HCT116 (cell line): ENCODE results near the gene CDKAL1. TPM values are rescaled to one million over a fixed set of nuclear protein-coding genes. Genes with fewer than 3 reads are reported as not detected.
A peak's percentile ranks its signal among the peaks of the same experiment; 100 is the strongest.

Experiments
- ATAC-seq: fragments of 200-7000 bp; cut with Tn5 transposase; 2 replicates; pipeline ENCODE4 v1.9.1; 2020; ENCODE audit warnings: mild to moderate bottlenecking, moderate library complexity
- BruUV-seq: library from RNA; stranded (reverse); fragments of 400-500 nt; replicated peaks from 2 replicates; lab custom pipeline; 2021; lab: Mats Ljungman, UMichigan
- CTCF ChIA-PET: fragments of 300-600 bp; sonication (Branson Sonifier 250); formaldehyde crosslinking; loops from one replicate; lab custom pipeline; 2021; ENCODE audit warnings: antibody characterized with exemption; lab: Charles Lee
- POLR2A ChIA-PET: fragments of 300-600, 350-600 bp; sonication (Branson Sonifier 250); formaldehyde crosslinking; loops from one replicate; lab custom pipeline; 2021; ENCODE audit warnings: antibody characterized with exemption; lab: Charles Lee
- RAD21 ChIA-PET, 2 experiments: fragments of 300-600 bp; sonication (Branson Sonifier 250); formaldehyde crosslinking; loops; one replicate each; lab custom pipeline; 2023; ENCODE audit warnings: low total read pairs in 2 of 2; ENCODE audit not compliant: uncharacterized antibody in 2 of 2, unreplicated experiment in 2 of 2, low non-redundant PET in 1 of 2; lab: Charles Lee
- DNase-seq: peaks from one replicate; pipeline ENCODE4 v3.0.0-alpha.2; 2010; ENCODE audit warnings: low read depth, low spot score
- H2AFZ ChIP-seq: fragments of 200-600 bp; shearing (Covaris generic), sonication (generic); 2 replicates; pipeline ENCODE4 v1.6.1; 2017; ENCODE audit warnings: low read depth, mixed run types, mixed read lengths, antibody characterized with exemption, low read length; ENCODE audit not compliant: poor library complexity, severe bottlenecking
- H3K27ac ChIP-seq: 2 replicates; pipeline ENCODE4 v1.5.1; 2012; ENCODE audit warnings: low read depth, low read length
- H3K27me3 ChIP-seq: fragments of 200-600 bp; sonication (generic); 2 replicates; pipeline ENCODE4 v1.6.1; 2016; ENCODE audit warnings: mixed run types, low read length, mixed read lengths; ENCODE audit not compliant: insufficient read depth
- H3K36me3 ChIP-seq, 2 experiments: fragments of 200-500 bp in 1 of 2; fragments of 200-600 bp in 1 of 2; sonication (Bioruptor generic) in 1 of 2; sonication (generic) in 1 of 2; 2 replicates each; pipeline versions ENCODE4 v1.5.1 to v1.6.1; 2014 to 2016; ENCODE audit warnings: low read length in 2 of 2, inconsistent platforms in 1 of 2, mixed read lengths in 1 of 2, mixed run types in 1 of 2; ENCODE audit not compliant: insufficient read depth in 2 of 2, control insufficient read depth in 1 of 2
- H3K4me1 ChIP-seq, 2 experiments: fragments of 200-600 bp in 1 of 2; sonication (generic) in 1 of 2; 2 replicates each; pipeline versions ENCODE4 v1.5.1 to v1.6.1; 2012 to 2017; ENCODE audit warnings: low read length in 2 of 2, inconsistent platforms in 1 of 2, mild to moderate bottlenecking in 1 of 2, mixed read lengths in 1 of 2, mixed run types in 1 of 2, moderate library complexity in 1 of 2; ENCODE audit not compliant: insufficient read depth in 2 of 2, control insufficient read depth in 1 of 2
- H3K4me2 ChIP-seq: fragments of 200-600 bp; sonication (generic); 2 replicates; pipeline ENCODE4 v1.6.1; 2017; ENCODE audit warnings: mixed run types, low read length, mixed read lengths
- H3K4me3 ChIP-seq, 2 experiments: fragments of 200-600 bp in 1 of 2; sonication (generic) in 1 of 2; replicated peaks in 1 of 2; 2 replicates each; pipeline ENCODE4 v1.5.1; 2011 to 2016; ENCODE audit warnings: low read length in 2 of 2, control low read depth in 1 of 2, low read depth in 1 of 2, mild to moderate bottlenecking in 1 of 2, mixed read lengths in 1 of 2, mixed run types in 1 of 2
- H3K79me2 ChIP-seq: fragments of 200-600 bp; sonication (generic); 2 replicates; pipeline ENCODE4 v1.6.1; 2017; ENCODE audit warnings: mild to moderate bottlenecking, mixed run types, low read length, moderate library complexity, mixed read lengths; ENCODE audit not compliant: insufficient read depth
- H3K9ac ChIP-seq: fragments of 200-600 bp; sonication (generic); 2 replicates; pipeline ENCODE4 v1.6.1; 2016; ENCODE audit warnings: low read length, mixed read lengths
- H3K9me2 ChIP-seq: fragments of 200-600 bp; sonication (generic), shearing (Covaris generic); 2 replicates; pipeline ENCODE4 v1.6.1; 2017; ENCODE audit warnings: mixed run types, mild to moderate bottlenecking, moderate library complexity; ENCODE audit not compliant: insufficient read depth
- H3K9me3 ChIP-seq, 2 experiments: fragments of 200-500 bp in 1 of 2; fragments of 200-600 bp in 1 of 2; sonication (Bioruptor generic) in 1 of 2; sonication (generic) in 1 of 2; 2 replicates each; pipeline ENCODE4 v1.6.1; 2014 to 2017; ENCODE audit warnings: low read length in 2 of 2, mixed read lengths in 2 of 2, inconsistent platforms in 1 of 2, low read depth in 1 of 2, mild to moderate bottlenecking in 1 of 2, mixed run types in 1 of 2, moderate library complexity in 1 of 2; ENCODE audit not compliant: control insufficient read depth in 1 of 2, insufficient read depth in 1 of 2
- H4K20me1 ChIP-seq: fragments of 200-600 bp; sonication (generic), shearing (Covaris generic); 2 replicates; pipeline ENCODE4 v1.6.1; 2017; ENCODE audit warnings: mixed run types, mild to moderate bottlenecking, moderate library complexity; ENCODE audit not compliant: insufficient read depth
- CTCF ChIP-seq, 3 experiments: fragments of 200-600 bp in 1 of 3; sonication (generic) in 1 of 3; IDR thresholded peaks in 2 of 3; conservative IDR thresholded peaks in 1 of 3; 2 replicates each; pipeline ENCODE4 v1.5.1; 2012 to 2017; ENCODE audit warnings: low read depth in 2 of 3, low read length in 2 of 3, antibody characterized with exemption in 1 of 3, borderline replicate concordance in 1 of 3, control low read depth in 1 of 3, mild to moderate bottlenecking in 1 of 3, mixed read lengths in 1 of 3, mixed run types in 1 of 3, moderate library complexity in 1 of 3; ENCODE audit not compliant: insufficient read depth in 1 of 3
- FOSL1 ChIP-seq: IDR thresholded peaks from 2 replicates; pipeline ENCODE4 v1.6.1; 2012; ENCODE audit warnings: low read depth
- RAD21 ChIP-seq: IDR thresholded peaks from 2 replicates; pipeline ENCODE4 v1.6.1; 2012; ENCODE audit warnings: low read depth, mild to moderate bottlenecking
- SIN3A ChIP-seq: IDR thresholded peaks from 2 replicates; pipeline ENCODE4 v1.6.1; 2012; ENCODE audit warnings: low read depth
- TCF7L2 ChIP-seq: IDR thresholded peaks from 2 replicates; pipeline ENCODE4 v1.7.0; 2011; ENCODE audit warnings: borderline replicate concordance, inconsistent platforms; ENCODE audit not compliant: insufficient read depth, insufficient read length; ENCODE audit errors: extremely low read depth
- intact Hi-C: fragments of 100-400 bp; cut with micrococcal nuclease; formaldehyde crosslinking; loops from 2 replicates; pipeline ENCODE4 v1.10.0; 2022
- total RNA-seq: library from RNA; stranded (reverse); gene quantifications from one replicate; pipeline ENCODE4 v1.2.1, GENCODE V29; 2021; ENCODE audit not compliant: unreplicated experiment
- TF ChIP-seq, protein P1 (sequence below): IDR thresholded peaks from 2 replicates; pipeline ENCODE4 v1.6.1; 2011; ENCODE audit warnings: mild to moderate bottlenecking, low read length, moderate library complexity; ENCODE audit not compliant: insufficient replicate concordance; ENCODE audit errors: extremely low read depth

Gene CDKAL1
- total RNA-seq, 1 experiment from 2014 or later: 14.9 TPM

- BruUV-seq: no TSS peak
- peak; percentile 42; the same call in 1 of the 2 replicates for ATAC-seq
- CTCF ChIA-PET: interaction anchor here (0.8 kb wide), 1 partner anchor 276 kb away, joined by 4 read pairs; no protein-coding TSS in a partner anchor
Measured at GRCh38 chr6:20839630-20840029, 305.4 kb downstream of the CDKAL1 start.

More at GRCh38 chr6:20839630-20840029, 305.4 kb downstream of the CDKAL1 start:
- no peaks in the 10 kb centered on the region for H3K79me2 ChIP-seq
- no peak overlapping the region for H2AFZ ChIP-seq
- ChIA-PET POLR2A (no interaction called here), RAD21 (no interaction called here)
- H3K4me1 ChIP-seq: peaks cover 0 to 3% of the 10 kb centered on the region in 2 experiments; a peak in 1 of 4 replicates
- H3K4me3 ChIP-seq: no peak overlapping the region
- no peak overlapping the region for H3K27ac ChIP-seq
- TF ChIP-seq FOSL1 (no peak), CTCF (IDR thresholded peaks at IDR 0.05 in 2 of 3, conservative IDR thresholded peaks at IDR 0.05 in 1 of 3; ENCODE audit: borderline replicate concordance in 1 of 3, insufficient read depth in 1 of 3, low read depth in 2 of 3, low read length in 2 of 3) (peak in 2 of 3 experiments; percentile 29 to 33; a peak in 2 of 6 replicates), SIN3A (no peak), TCF7L2 (no peak), RAD21 (peak; percentile 13; the same call in 1 of the 2 replicates)
- TF ChIP-seq, protein P1, sequence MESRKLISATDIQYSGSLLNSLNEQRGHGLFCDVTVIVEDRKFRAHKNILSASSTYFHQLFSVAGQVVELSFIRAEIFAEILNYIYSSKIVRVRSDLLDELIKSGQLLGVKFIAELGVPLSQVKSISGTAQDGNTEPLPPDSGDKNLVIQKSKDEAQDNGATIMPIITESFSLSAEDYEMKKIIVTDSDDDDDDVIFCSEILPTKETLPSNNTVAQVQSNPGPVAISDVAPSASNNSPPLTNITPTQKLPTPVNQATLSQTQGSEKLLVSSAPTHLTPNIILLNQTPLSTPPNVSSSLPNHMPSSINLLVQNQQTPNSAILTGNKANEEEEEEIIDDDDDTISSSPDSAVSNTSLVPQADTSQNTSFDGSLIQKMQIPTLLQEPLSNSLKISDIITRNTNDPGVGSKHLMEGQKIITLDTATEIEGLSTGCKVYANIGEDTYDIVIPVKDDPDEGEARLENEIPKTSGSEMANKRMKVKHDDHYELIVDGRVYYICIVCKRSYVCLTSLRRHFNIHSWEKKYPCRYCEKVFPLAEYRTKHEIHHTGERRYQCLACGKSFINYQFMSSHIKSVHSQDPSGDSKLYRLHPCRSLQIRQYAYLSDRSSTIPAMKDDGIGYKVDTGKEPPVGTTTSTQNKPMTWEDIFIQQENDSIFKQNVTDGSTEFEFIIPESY: no peak
- H3K27me3 ChIP-seq: no peaks in the 10 kb centered on the region
- no peak for DNase-seq
- no peaks in the 10 kb centered on the region for H4K20me1 ChIP-seq
- H3K9me2 ChIP-seq: no peaks in the 10 kb centered on the region
- intact Hi-C loops: no loop called here
- H3K4me2 ChIP-seq: no peak overlapping the region
- no peak overlapping the region for H3K9ac ChIP-seq
- no peaks in the 10 kb centered on the region for H3K9me3 ChIP-seq
- H3K36me3 ChIP-seq: no peaks in the 10 kb centered on the region
